GM12878 (cell line): Measurements from ENCODE around the gene DIAPH3. TPM values are rescaled to one million over a fixed set of nuclear protein-coding genes. Genes with fewer than 3 reads are reported as not detected.

Experiments
- ATAC-seq: fragments of 200-7000 bp; cut with Tn5 transposase; 3 replicates; pipeline ENCODE4 v1.9.1; 2020; ENCODE audit warnings: mild to moderate bottlenecking, moderate library complexity
- BruUV-seq: library from RNA; stranded (reverse); fragments of 400-500 nt; replicated peaks from 2 replicates; lab custom pipeline; 2021; lab: Mats Ljungman, UMichigan
- CTCF ChIA-PET: fragments of 300-600 bp; sonication (Branson Sonifier 250); formaldehyde crosslinking; extraction: SDS; loops from one replicate; lab custom pipeline; 2021; ENCODE audit warnings: inconsistent platforms; lab: Yijun Ruan, JAX
- POLR2A ChIA-PET: fragments of 350-600 bp; formaldehyde crosslinking; extraction: SDS; loops from one replicate; lab custom pipeline; 2021; ENCODE audit warnings: inconsistent platforms; lab: Charles Lee
- RAD21 ChIA-PET: fragments of 300-600 bp; sonication (Branson Sonifier 250); formaldehyde crosslinking; loops from one replicate; lab custom pipeline; 2023; ENCODE audit warnings: antibody characterized with exemption; ENCODE audit not compliant: unreplicated experiment; lab: Charles Lee
- SMC1A ChIA-PET: fragments of 300-600 bp; sonication (Branson Sonifier 250); formaldehyde crosslinking; loops from one replicate; lab custom pipeline; 2023; ENCODE audit not compliant: unreplicated experiment, uncharacterized antibody; lab: Charles Lee
- DNase-seq: peaks from one replicate; pipeline ENCODE4 v3.0.0-alpha.2; 2011; ENCODE audit warnings: low read depth, low spot score
- FAIRE-seq: peaks from 3 replicates; lab custom pipeline; 2011; peaks lifted over from hg19 to GRCh38; lab: Jason Lieb, UNC
- H2AFZ ChIP-seq: 2 replicates; pipeline ENCODE4 v1.6.0; 2011; ENCODE audit warnings: low read depth, low read length, control low read depth; ENCODE audit not compliant: control insufficient read depth
- H3K27ac ChIP-seq: 2 replicates; pipeline ENCODE4 v1.5.1; 2011; ENCODE audit warnings: control low read depth; ENCODE audit not compliant: control insufficient read depth, insufficient read depth
- H3K27me3 ChIP-seq, 2 experiments: replicated peaks in 1 of 2; 2 replicates each; pipeline versions ENCODE4 v1.6.0 to v1.6.1; 2011; ENCODE audit warnings: low read length in 1 of 2; ENCODE audit not compliant: control insufficient read depth in 2 of 2, insufficient read depth in 2 of 2
- H3K36me3 ChIP-seq, 2 experiments: 2 replicates each; pipeline ENCODE4 v1.5.1; 2011; ENCODE audit warnings: low read length in 1 of 2; ENCODE audit not compliant: control insufficient read depth in 2 of 2, insufficient read depth in 2 of 2
- H3K4me1 ChIP-seq: 2 replicates; pipeline ENCODE4 v1.6.1; 2011; ENCODE audit warnings: mild to moderate bottlenecking, low read length, moderate library complexity, mixed read lengths; ENCODE audit not compliant: control insufficient read depth, insufficient read depth
- H3K4me2 ChIP-seq: 2 replicates; pipeline ENCODE4 v1.6.0; 2011; ENCODE audit warnings: control low read depth; ENCODE audit not compliant: control insufficient read depth, insufficient read depth
- H3K4me3 ChIP-seq: fragments of 200-600 bp; sonication (generic); 2 replicates; pipeline ENCODE4 v1.5.1; 2016
- H3K79me2 ChIP-seq: 2 replicates; pipeline ENCODE4 v1.6.0; 2011; ENCODE audit warnings: low read length; ENCODE audit not compliant: control insufficient read depth, insufficient read depth
- H3K9ac ChIP-seq: 2 replicates; pipeline ENCODE4 v1.8.0; 2011; ENCODE audit warnings: low read length, control low read depth, mixed read lengths; ENCODE audit not compliant: control insufficient read depth, insufficient read depth
- H3K9me3 ChIP-seq: replicated peaks from 3 replicates; pipeline ENCODE4 v1.5.1; 2011; ENCODE audit warnings: mild to moderate bottlenecking, low read length; ENCODE audit not compliant: control insufficient read depth, insufficient read depth
- H4K20me1 ChIP-seq: 2 replicates; pipeline ENCODE4 v1.6.0; 2011; ENCODE audit not compliant: control insufficient read depth, insufficient read depth
- BMI1 ChIP-seq: fragments of 450-650 bp; IDR thresholded peaks from 2 replicates; pipeline ENCODE4 v1.6.1; 2016; ENCODE audit warnings: mild to moderate bottlenecking, moderate library complexity, borderline replicate concordance
- IKZF1 ChIP-seq: fragments of 450-650 bp; conservative IDR thresholded peaks from 2 replicates; pipeline ENCODE4 v1.6.1; 2017; ENCODE audit warnings: antibody characterized with exemption, mild to moderate bottlenecking
- MEF2B ChIP-seq: fragments of 450-650 bp; IDR thresholded peaks from 2 replicates; pipeline ENCODE4 v1.6.1; 2018; ENCODE audit warnings: mild to moderate bottlenecking, moderate library complexity; ENCODE audit not compliant: partially characterized antibody, poor library complexity, severe bottlenecking
- PAX5 ChIP-seq: IDR thresholded peaks from 2 replicates; pipeline ENCODE4 v1.6.1; 2011; ENCODE audit warnings: low read depth, low read length, borderline replicate concordance
- PAX8 ChIP-seq: fragments of 450-650 bp; IDR thresholded peaks from 2 replicates; pipeline ENCODE4 v1.6.1; 2017; ENCODE audit warnings: mild to moderate bottlenecking, moderate library complexity
- RAD51 ChIP-seq: fragments of 450-650 bp; IDR thresholded peaks from 2 replicates; pipeline ENCODE4 v1.6.1; 2016; ENCODE audit warnings: moderate library complexity, mild to moderate bottlenecking, inconsistent platforms
- SRF ChIP-seq, 2 experiments: IDR thresholded peaks; 2 replicates each; pipeline ENCODE4 v1.6.1; 2011; ENCODE audit warnings: low read depth in 2 of 2, low read length in 2 of 2, mild to moderate bottlenecking in 1 of 2, moderate library complexity in 1 of 2
- USF1 ChIP-seq: IDR thresholded peaks from 2 replicates; pipeline ENCODE4 v1.6.1; 2011; ENCODE audit warnings: borderline replicate concordance, low read depth, mild to moderate bottlenecking, moderate library complexity, mixed read lengths, low read length; ENCODE audit not compliant: insufficient read depth; ENCODE audit errors: extremely low read length
- ZNF687 ChIP-seq: fragments of 450-650 bp; IDR thresholded peaks from 2 replicates; pipeline ENCODE4 v1.6.1; 2017; ENCODE audit warnings: mild to moderate bottlenecking, moderate library complexity
- WGBS: methylation state at CpG from one replicate; pipeline ENCODE4 v1.1.6; 2016; ENCODE audit warnings: low lambda C conversion rate; ENCODE audit not compliant: insufficient replicate concordance, insufficient coverage; ENCODE audit errors: missing lambda C conversion rate; 5-methylcytosine and 5-hydroxymethylcytosine counted together
- in situ Hi-C: fragments of 300-500 bp; cut with MboI; formaldehyde crosslinking; loops from 9 replicates; pipeline ENCODE4 v1.14.3; 2018; ENCODE audit warnings: mixed read lengths
- intact Hi-C: fragments of 100-400 bp; cut with micrococcal nuclease; formaldehyde crosslinking; loops from one replicate; pipeline ENCODE4 v1.14.2; 2022; ENCODE audit not compliant: unreplicated experiment
- polyA plus RNA-seq, 11 experiments: library from polyadenylated mRNA; depleted of rRNA in 4 of 11; unstranded in 6 of 11; stranded (reverse) in 5 of 11; fragments of >200 nt; fragmentation: Nextera tagmentation in 4 of 11; fragmentation: Illumina TruSeq in 1 of 11; extraction: Ambion mirVana in 4 of 11; extraction: Trizol in 1 of 11; gene quantifications; 1 replicate in 1 of 11; 2 replicates in 10 of 11; pipeline versions ENCODE4 v1.2.1 to v1.2.3, GENCODE V29; 2011 to 2016; ENCODE audit warnings: inconsistent platforms in 2 of 11, missing spikeins in 2 of 11, low read depth in 1 of 11
- total RNA-seq, 4 experiments: library from RNA; depleted of rRNA in 3 of 4; stranded (reverse); fragments of >200 nt in 3 of 4; fragmentation: Illumina TruSeq in 1 of 4; extraction: Trizol in 1 of 4; gene quantifications; 2 replicates each; pipeline versions ENCODE4 v1.2.1 to v1.2.3, GENCODE V29; 2013 to 2021
- TF ChIP-seq, protein P1 (sequence below): IDR thresholded peaks from 2 replicates; pipeline ENCODE4 v1.6.1; 2011; ENCODE audit warnings: low read depth, mild to moderate bottlenecking, low read length, moderate library complexity, borderline replicate concordance; ENCODE audit errors: extremely low read depth

DIAPH3 gene
- total and polyA plus RNA-seq, 10 of the 15 experiments (the other 5 are each of a cell fraction or from before 2014, with no cell fraction given), result 10.1 to 25.2 (median 15.4) TPM

DNA sequence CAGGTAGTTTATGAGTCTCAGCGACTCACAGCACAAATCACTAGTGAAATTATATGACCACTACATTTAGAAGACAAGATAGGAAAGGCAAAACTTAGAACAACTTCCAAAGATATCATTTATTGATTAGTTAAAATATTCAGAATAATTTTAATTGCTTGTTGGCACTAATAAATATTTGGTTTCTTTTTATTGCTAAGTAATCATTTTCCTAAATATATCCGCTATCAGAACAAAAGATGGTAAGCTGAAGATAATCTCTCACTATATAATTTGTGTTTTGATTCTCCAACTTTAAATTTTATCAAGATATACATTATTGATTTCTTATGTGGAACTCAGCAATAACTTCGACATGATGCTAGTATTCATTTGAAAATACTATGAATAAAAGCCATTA lies 248.5 kb downstream of the DIAPH3 start:
- POLR2A ChIA-PET, result no interaction called here

GRCh38 chr13:59914556-59914955 lies 249.2 kb downstream of the DIAPH3 start:
- in situ Hi-C loops (no loop called here), intact Hi-C loops (no loop called here)
- Histone ChIP-seq H3K4me3 (no peak overlapping the region), H4K20me1 (no peaks in the 10 kb centered on the region), H3K27me3 (no peaks in the 10 kb centered on the region), H3K27ac (no peak overlapping the region), H2AFZ (no peak overlapping the region), H3K9me3 (no peaks in the 10 kb centered on the region), H3K9ac (no peak overlapping the region), H3K4me1 (no peaks in the 10 kb centered on the region), H3K4me2 (no peak overlapping the region), H3K36me3 (no peaks in the 10 kb centered on the region), H3K79me2 (no peaks in the 10 kb centered on the region)
- no peak for ATAC-seq
- DNase-seq, result no peak
- CTCF ChIA-PET, result interaction anchor here (1.4 to 2.3 kb wide), 2 partner anchors 8 to 516 kb away, joined by 3 to 14 read pairs; no protein-coding TSS in a partner anchor
- RAD21 ChIA-PET, result interaction anchor here (2.1 kb wide), 1 partner anchor 516 kb away, joined by 7 read pairs; no protein-coding TSS in a partner anchor
- no peak for FAIRE-seq
- POLR2A ChIA-PET, result no interaction called here
- BruUV-seq, result no TSS peak
- SMC1A ChIA-PET, result interaction anchor here (1.0 to 1.7 kb wide), 3 partner anchors 8 to 234 kb away, joined by 3 to 7 read pairs (median 4); no protein-coding TSS in a partner anchor
- 92% methylated on average over 2 of the region's 2 CpGs for WGBS
- TF ChIP-seq BMI1, result no peak
- TF ChIP-seq, protein P1, sequence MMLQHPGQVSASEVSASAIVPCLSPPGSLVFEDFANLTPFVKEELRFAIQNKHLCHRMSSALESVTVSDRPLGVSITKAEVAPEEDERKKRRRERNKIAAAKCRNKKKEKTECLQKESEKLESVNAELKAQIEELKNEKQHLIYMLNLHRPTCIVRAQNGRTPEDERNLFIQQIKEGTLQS, result no peak
- no peak for TF ChIP-seq MEF2B
- TF ChIP-seq PAX5, result no peak
- no peak for TF ChIP-seq USF1
- TF ChIP-seq ZNF687, result no peak
- TF ChIP-seq IKZF1, result no peak
- TF ChIP-seq RAD51, result no peak
- no peak for TF ChIP-seq SRF (IDR thresholded peaks at IDR 0.05; ENCODE audit: low read depth in 2 of 2, low read length in 2 of 2)

More for the DNA sequence above, 248.5 kb downstream of the DIAPH3 start:
- no peak for TF ChIP-seq PAX8
- Histone ChIP-seq H3K4me2 (no peak overlapping the region), H3K27me3 (no peaks in the 10 kb centered on the region), H3K79me2 (no peaks in the 10 kb centered on the region), H4K20me1 (no peaks in the 10 kb centered on the region), H3K27ac (no peak overlapping the region), H2AFZ (no peak overlapping the region), H3K36me3 (no peaks in the 10 kb centered on the region), H3K9ac (no peak overlapping the region), H3K4me1 (no peaks in the 10 kb centered on the region), H3K4me3 (no peak overlapping the region), H3K9me3 (no peaks in the 10 kb centered on the region)
- ChIA-PET RAD21 (interaction anchor here (2.1 kb wide), 1 partner anchor 515 kb away, joined by 7 read pairs; no protein-coding TSS in a partner anchor), SMC1A (interaction anchor here (0.6 to 1.7 kb wide), 4 partner anchors 9 to 517 kb away, joined by 3 to 7 read pairs (median 4); no protein-coding TSS in a partner anchor), CTCF (interaction anchor here (1.4 to 2.3 kb wide), 2 partner anchors 9 to 516 kb away, joined by 3 to 14 read pairs; no protein-coding TSS in a partner anchor)
- ATAC-seq (no peak), DNase-seq (no peak), FAIRE-seq (no peak)
- intact Hi-C loops, result no loop called here
- in situ Hi-C loops, result no loop called here
- no TSS peak for BruUV-seq
- 98% methylated on average over 3 of the region's 3 CpGs for WGBS
